ENCODE measurements around the gene TGIF1.

Gene TGIF1

GRCh38 chr18:3450012-3450798 lies at the start of gene TGIF1:
TSS of gene TGIF1 (plus strand) at chr18:3450172. CDS start at chr18:3450490, 318 bp downstream.
- peak within 1 kb of the TSS; percentile 99 to 100 (median 99) for H3K27ac Mint-ChIP-seq
- TF ChIP-seq CTCF (IDR thresholded peaks at IDR 0.05; ENCODE audit: unreplicated experiment in 3 of 3) = no peak
- no peaks in the 10 kb centered on the region for H3K36me3 Mint-ChIP-seq (ENCODE audit: low read depth)

GRCh38 chr18:3400567-3401296 lies 49.2 kb upstream of the TGIF1 start:
- Mint-ChIP-seq H3K27ac (no peak overlapping the region), H3K9me3 (peaks cover 5% of the 10 kb centered on the region), H3K4me3 (no peak overlapping the region), H3K4me1 (peaks cover 4% of the 10 kb centered on the region), H3K27me3 (ENCODE audit: low read depth) (no peaks in the 10 kb centered on the region), H3K36me3 (ENCODE audit: low read depth) (no peaks in the 10 kb centered on the region)
- no peak for TF ChIP-seq CTCF (IDR thresholded peaks at IDR 0.05; ENCODE audit: unreplicated experiment in 3 of 3)

More at GRCh38 chr18:3450012-3450798, at the start of gene TGIF1:
- H3K9me3 Mint-ChIP-seq = no peaks in the 10 kb centered on the region
- H3K27me3 Mint-ChIP-seq (ENCODE audit: low read depth) = no peaks in the 10 kb centered on the region
- peaks cover 35% of the 10 kb centered on the region for H3K4me1 Mint-ChIP-seq
- peak within 1 kb of the TSS; percentile 96 to 100 (median 99) for H3K4me3 Mint-ChIP-seq

- no peak for TF ChIP-seq CTCF (IDR thresholded peaks at IDR 0.05; ENCODE audit: unreplicated experiment in 3 of 3)
- peaks cover 4% of the 10 kb centered on the region for H3K4me1 Mint-ChIP-seq
- H3K4me3 Mint-ChIP-seq = no peak overlapping the region
- no peaks in the 10 kb centered on the region for H3K36me3 Mint-ChIP-seq (ENCODE audit: low read depth)
- no peak overlapping the region for H3K27ac Mint-ChIP-seq
- no peaks in the 10 kb centered on the region for H3K27me3 Mint-ChIP-seq (ENCODE audit: low read depth)
- H3K9me3 Mint-ChIP-seq = peaks cover 10% of the 10 kb centered on the region
Observed at GRCh38 chr18:3401669-3402620, 48.0 kb upstream of the TGIF1 start.

GRCh38 chr18:3402982-3403451 lies 47.0 kb upstream of the TGIF1 start:
- Mint-ChIP-seq H3K4me3 (no peak overlapping the region), H3K27me3 (ENCODE audit: low read depth) (no peaks in the 10 kb centered on the region)
- no peak for TF ChIP-seq CTCF (IDR thresholded peaks at IDR 0.05; ENCODE audit: unreplicated experiment in 3 of 3)

GRCh38 chr18:3405713-3406112 lies 44.3 kb upstream of the TGIF1 start:
- Mint-ChIP-seq H3K4me1 (peaks cover 4% of the 10 kb centered on the region), H3K27ac (no peak overlapping the region), H3K36me3 (ENCODE audit: low read depth) (no peaks in the 10 kb centered on the region), H3K4me3 (no peak overlapping the region), H3K9me3 (peaks cover 10% of the 10 kb centered on the region), H3K27me3 (ENCODE audit: low read depth) (no peaks in the 10 kb centered on the region)
- TF ChIP-seq CTCF (IDR thresholded peaks at IDR 0.05; ENCODE audit: unreplicated experiment in 3 of 3) = no peak

More at GRCh38 chr18:3402982-3403451, 47.0 kb upstream of the TGIF1 start:
- no peaks in the 10 kb centered on the region for H3K36me3 Mint-ChIP-seq (ENCODE audit: low read depth)
- H3K27ac Mint-ChIP-seq = no peak overlapping the region
- H3K4me1 Mint-ChIP-seq = peaks cover 4% of the 10 kb centered on the region
- peaks cover 10% of the 10 kb centered on the region for H3K9me3 Mint-ChIP-seq
